OCI-LY7 (cell line): Measurements from ENCODE around the gene UNKL. TPM values are rescaled to one million over a fixed set of nuclear protein-coding genes. Genes with fewer than 3 reads are reported as not detected.

Experiments used
- BruUV-seq: library from RNA; stranded (reverse); fragments of 400-500 nt; replicated peaks from 2 replicates; lab custom pipeline; 2021; lab: Mats Ljungman, UMichigan
- CTCF ChIA-PET: fragments of 300-600 bp; sonication (Branson Sonifier 250); formaldehyde crosslinking; loops from one replicate; lab custom pipeline; 2022; ENCODE audit warnings: antibody characterized with exemption; ENCODE audit not compliant: unreplicated experiment; lab: Charles Lee
- POLR2A ChIA-PET: fragments of 300-600 bp; sonication (Branson Sonifier 250); formaldehyde crosslinking; loops from one replicate; lab custom pipeline; 2022; ENCODE audit warnings: antibody characterized with exemption; lab: Charles Lee
- DNase-seq: peaks from one replicate; pipeline ENCODE4 v3.0.0-alpha.2; 2015; ENCODE audit warnings: low spot score
- H2AFZ ChIP-seq: fragments of 200-600 bp; sonication (generic), shearing (Covaris generic); 2 replicates; pipeline ENCODE4 v1.6.1; 2014; ENCODE audit warnings: mild to moderate bottlenecking, antibody characterized with exemption, low read length, moderate library complexity
- H3K27ac ChIP-seq: fragments of 200-600 bp; sonication (generic); 2 replicates; pipeline ENCODE4 v1.5.1; 2014; ENCODE audit warnings: mixed run types, low read depth, mild to moderate bottlenecking, moderate library complexity, low read length, inconsistent platforms; ENCODE audit not compliant: poor library complexity, severe bottlenecking
- H3K36me3 ChIP-seq: fragments of 200-600 bp; sonication (generic); 2 replicates; pipeline ENCODE4 v1.6.1; 2014; ENCODE audit warnings: mild to moderate bottlenecking, antibody characterized with exemption, low read length, moderate library complexity, mixed read lengths; ENCODE audit not compliant: insufficient read depth
- H3K4me1 ChIP-seq: fragments of 200-600 bp; sonication (generic); 2 replicates; pipeline ENCODE4 v1.5.1; 2014; ENCODE audit warnings: mild to moderate bottlenecking, low read length; ENCODE audit not compliant: insufficient read depth, poor library complexity, severe bottlenecking
- H3K4me2 ChIP-seq: fragments of 200-600 bp; sonication (generic); 2 replicates; pipeline ENCODE4 v1.6.1; 2014; ENCODE audit warnings: mild to moderate bottlenecking, low read length
- H3K4me3 ChIP-seq: fragments of 200-600 bp; sonication (generic); 2 replicates; pipeline ENCODE4 v1.5.1; 2014; ENCODE audit warnings: mild to moderate bottlenecking, low read depth, low read length; ENCODE audit not compliant: poor library complexity, severe bottlenecking
- H3K79me2 ChIP-seq: fragments of 200-600 bp; sonication (generic); 2 replicates; pipeline ENCODE4 v1.6.1; 2016; ENCODE audit warnings: low read depth, mild to moderate bottlenecking, low read length, moderate library complexity, mixed read lengths; ENCODE audit not compliant: insufficient read depth
- H3K9me2 ChIP-seq: fragments of 200-600 bp; sonication (generic); 2 replicates; pipeline ENCODE4 v1.6.1; 2016; ENCODE audit warnings: mild to moderate bottlenecking, low read length, mixed read lengths; ENCODE audit not compliant: insufficient read depth
- H3K9me3 ChIP-seq: fragments of 200-600 bp; sonication (generic); 2 replicates; pipeline ENCODE4 v1.6.1; 2014; ENCODE audit warnings: mild to moderate bottlenecking, mixed run types, low read length, mixed read lengths
- H4K20me1 ChIP-seq: fragments of 200-600 bp; sonication (generic); 2 replicates; pipeline ENCODE4 v1.6.1; 2014; ENCODE audit warnings: mild to moderate bottlenecking, antibody characterized with exemption, low read length, moderate library complexity, mixed read lengths; ENCODE audit not compliant: insufficient read depth
- CTCF ChIP-seq: fragments of 200-600 bp; sonication (generic); conservative IDR thresholded peaks from 2 replicates; pipeline ENCODE4 v1.5.1; 2014; ENCODE audit warnings: mild to moderate bottlenecking, antibody characterized with exemption, low read length, moderate library complexity, mixed read lengths
- EZH2phosphoT487 ChIP-seq: fragments of 200-600 bp; sonication (generic); IDR thresholded peaks from 2 replicates; pipeline ENCODE4 v1.6.1; 2018; ENCODE audit warnings: low read depth, borderline replicate concordance, mild to moderate bottlenecking, mixed run types, antibody characterized with exemption, low read length, moderate library complexity, mixed read lengths
- intact Hi-C: fragments of 100-400 bp; cut with micrococcal nuclease; formaldehyde crosslinking; loops from one replicate; pipeline ENCODE4 v1.10.0; 2022; ENCODE audit not compliant: unreplicated experiment
- total RNA-seq, 2 experiments: library from RNA; depleted of rRNA in 1 of 2; stranded (reverse); fragments of >200 nt in 1 of 2; shearing (Covaris generic) in 1 of 2; gene quantifications; 2 replicates each; pipeline ENCODE4 v1.2.3, GENCODE V29; 2014 to 2022

UNKL gene
- total RNA-seq, 2 experiments from 2014 or later: 31.0 to 33.7 TPM

DNA sequence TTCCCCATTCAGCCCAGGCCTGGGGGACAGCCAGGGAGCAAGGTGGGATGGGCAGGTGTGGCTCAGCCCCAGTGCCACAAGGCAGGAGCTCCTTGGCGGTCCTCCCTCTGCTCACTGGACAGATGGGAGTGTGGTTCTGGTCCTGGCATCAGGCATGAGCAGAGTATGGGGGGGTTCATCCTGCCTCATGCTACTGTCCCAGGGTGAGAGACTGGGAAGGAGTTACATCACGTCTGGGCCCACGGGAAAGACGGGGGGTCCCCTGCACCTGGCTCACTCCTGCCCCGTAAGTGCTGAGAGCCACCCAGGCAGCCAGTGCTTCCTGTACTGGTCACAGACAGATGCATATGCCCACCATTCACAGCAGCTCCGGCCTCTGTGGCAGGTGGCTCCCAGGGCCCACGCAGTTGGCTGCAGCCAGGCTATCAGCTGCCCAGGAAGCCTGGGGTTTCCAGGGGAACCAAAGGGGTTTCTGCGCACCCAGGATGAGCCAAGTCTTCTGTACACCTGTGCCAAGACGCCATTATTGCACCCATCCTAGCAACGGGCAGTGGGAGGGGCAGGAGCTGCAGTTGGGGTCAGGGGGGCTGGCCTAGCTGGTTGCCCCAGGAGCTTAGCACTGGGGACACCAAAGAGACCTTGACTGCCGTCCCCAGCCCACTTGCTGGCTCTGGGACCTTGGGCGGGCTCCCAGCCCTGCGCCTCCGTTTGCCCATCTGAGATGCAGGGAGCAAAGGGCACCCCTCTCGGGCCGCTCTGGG, 79.1 kb downstream of the UNKL start:
- no peaks in the 10 kb centered on the region for H3K36me3 ChIP-seq
- no TSS peak for BruUV-seq
- no peak overlapping the region for H3K27ac ChIP-seq
- intact Hi-C loops: no loop called here
- TF ChIP-seq CTCF (no peak), EZH2phosphoT487 (no peak)
- no peak overlapping the region for H3K4me2 ChIP-seq
- H4K20me1 ChIP-seq: no peaks in the 10 kb centered on the region
- peaks cover 31% of the 10 kb centered on the region for H3K4me1 ChIP-seq
- no peaks in the 10 kb centered on the region for H3K9me2 ChIP-seq
- CTCF ChIA-PET: no interaction called here
- H3K9me3 ChIP-seq: no peaks in the 10 kb centered on the region
- H3K4me3 ChIP-seq: no peak overlapping the region
- no peak for DNase-seq
- no peak overlapping the region for H2AFZ ChIP-seq
- H3K79me2 ChIP-seq: no peaks in the 10 kb centered on the region
- POLR2A ChIA-PET: interaction anchor here (0.6 kb wide), 1 partner anchor 14 kb away, joined by 4 read pairs; no protein-coding TSS in a partner anchor

GRCh38 chr16:1334739-1335138, 79.8 kb downstream of the UNKL start:
- intact Hi-C loops: no loop called here
- no TSS peak for BruUV-seq
- H4K20me1 ChIP-seq: no peaks in the 10 kb centered on the region
- no peaks in the 10 kb centered on the region for H3K9me3 ChIP-seq
- peaks cover 31% of the 10 kb centered on the region for H3K4me1 ChIP-seq
- H2AFZ ChIP-seq: no peak overlapping the region
- no peak overlapping the region for H3K4me3 ChIP-seq
- H3K27ac ChIP-seq: no peak overlapping the region
- H3K4me2 ChIP-seq: no peak overlapping the region
- CTCF ChIA-PET: no interaction called here
- no peaks in the 10 kb centered on the region for H3K9me2 ChIP-seq
- no peaks in the 10 kb centered on the region for H3K36me3 ChIP-seq
- no peak for DNase-seq
- no peaks in the 10 kb centered on the region for H3K79me2 ChIP-seq
- POLR2A ChIA-PET: interaction anchor here (0.6 kb wide), 1 partner anchor 13 kb away, joined by 4 read pairs; no protein-coding TSS in a partner anchor
- TF ChIP-seq CTCF (no peak), EZH2phosphoT487 (no peak)
